Posterior vena cava (tissue), 2 donors: ENCODE data around the gene WDR18. TPM values are rescaled to one million over a fixed set of nuclear protein-coding genes. Genes with fewer than 3 reads are reported as not detected.
"Not testable (repeated sequence)": the region's sequence is repeated elsewhere in the genome, so short reads cannot be mapped to it uniquely, and the experiment has no call there.

Experiments
- DNase-seq: peaks from one replicate; pipeline ENCODE4 v3.0.0-alpha.2; 2020; ENCODE audit warnings: low spot score
- intact Hi-C, 2 donors: fragments of 100-400 bp; cut with DNase I; formaldehyde crosslinking; loops; one replicate each; pipeline versions ENCODE4 v1.14.1 to v1.14.2; 2022 to 2023
- total RNA-seq, 2 donors: library from RNA; stranded (reverse); fragmentation: NEBNext Ultra II Directional; extraction: Animal tissue kit (Norgen Biotek cat#: 25700); gene quantifications; one replicate each; pipeline ENCODE4 v1.2.1, GENCODE V29; 2021
- donor health status: DM: yes; HTN: yes; CAD: no.
- donor health status: DM: yes; HTN: yes; CAD: no.

WDR18 gene
- total RNA-seq, 2 donors from 2014 or later: 13.4 to 17.2 TPM

- intact Hi-C loops: loop anchor here in 1 of 2 donors (10.0 kb wide), 1 partner anchor 172 kb away; no protein-coding TSS in a partner anchor
- no peak for DNase-seq
Observed at GRCh38 chr19:1013218-1013617, 29.1 kb downstream of the WDR18 start.

GRCh38 chr19:1014161-1015060, 30.3 kb downstream of the WDR18 start:
- no peak for DNase-seq
- intact Hi-C loops: loop anchor here in 1 of 2 donors (10.0 kb wide), 1 partner anchor 170 kb away; no protein-coding TSS in a partner anchor

- intact Hi-C loops: loop anchor here in 1 of 2 donors (10.0 kb wide), 1 partner anchor 170 kb away; no protein-coding TSS in a partner anchor
- no peak for DNase-seq
Observed at GRCh38 chr19:1015061-1015781, 31.1 kb downstream of the WDR18 start.

GRCh38 chr19:1015782-1016646, 31.9 kb downstream of the WDR18 start:
- intact Hi-C loops: loop anchor here in 1 of 2 donors (10.0 kb wide), 1 partner anchor 169 kb away; no protein-coding TSS in a partner anchor
- no peak for DNase-seq

GRCh38 chr19:1016647-1017114, 32.5 kb downstream of the WDR18 start:
- no peak for DNase-seq
- intact Hi-C loops: loop anchor here in 1 of 2 donors (10.0 kb wide), 1 partner anchor 168 kb away; no protein-coding TSS in a partner anchor

GRCh38 chr19:1017115-1017905, 33.2 kb downstream of the WDR18 start:
- DNase-seq: no peak
- intact Hi-C loops: loop anchor here in 1 of 2 donors (10.0 kb wide), 1 partner anchor 167 kb away; no protein-coding TSS in a partner anchor

- intact Hi-C loops: loop anchor here in 1 of 2 donors (10.0 kb wide), 1 partner anchor 167 kb away; no protein-coding TSS in a partner anchor
- no peak for DNase-seq
Observed at GRCh38 chr19:1017906-1018305, 33.8 kb downstream of the WDR18 start.

GRCh38 chr19:1018393-1018792, 34.2 kb downstream of the WDR18 start:
- intact Hi-C loops: loop anchor here in 1 of 2 donors (10.0 kb wide), 1 partner anchor 166 kb away; no protein-coding TSS in a partner anchor

GRCh38 chr19:1018932-1019615, 34.9 kb downstream of the WDR18 start:
- DNase-seq: no peak
- intact Hi-C loops: loop anchor here in 1 of 2 donors (10.0 kb wide), 1 partner anchor 166 kb away; no protein-coding TSS in a partner anchor

More at GRCh38 chr19:1018393-1018792, 34.2 kb downstream of the WDR18 start:
- DNase-seq: no peak

GRCh38 chr19:1019616-1019961, 35.4 kb downstream of the WDR18 start:
- no peak for DNase-seq
- intact Hi-C loops: loop anchor here in 1 of 2 donors (10.0 kb wide), 1 partner anchor 165 kb away; no protein-coding TSS in a partner anchor

- no peak for DNase-seq
- intact Hi-C loops: loop anchor here in 1 of 2 donors (5.0 to 10.0 kb wide), 2 partner anchors 82 to 165 kb away; partner anchors contain the start of gene GPX4
Observed at GRCh38 chr19:1019980-1020867, 36.1 kb downstream of the WDR18 start.

GRCh38 chr19:1020868-1021425, 36.8 kb downstream of the WDR18 start, which contains the start of gene TMEM259:
Gene TMEM259 (minus strand): TSS chr19:1021123. CDS start chr19:1020996, 127 bp downstream.
- intact Hi-C loops: loop anchor here in 1 of 2 donors (5.0 kb wide), 1 partner anchor 81 kb away; the partner anchor contains the start of gene GPX4
- DNase-seq: peak; percentile 99

GRCh38 chr19:1023883-1024188, 39.7 kb downstream of the WDR18 start:
- intact Hi-C loops: loop anchor here in 1 of 2 donors (5.0 kb wide), 1 partner anchor 78 kb away; the partner anchor contains the start of gene GPX4

GRCh38 chr19:1025080-1025479, 40.9 kb downstream of the WDR18 start:
- DNase-seq, intact Hi-C loops: not testable (repeated sequence)

More at GRCh38 chr19:1023883-1024188, 39.7 kb downstream of the WDR18 start:
- not testable (repeated sequence) for DNase-seq

- intact Hi-C loops: no loop called here
Observed at GRCh38 chr19:1025960-1026782, 42.0 kb downstream of the WDR18 start, which contains the start of gene CNN2. Gene CNN2 (plus strand): TSS chr19:1026608. CDS start chr19:1026662, 54 bp downstream.

More at GRCh38 chr19:1025960-1026782, 42.0 kb downstream of the WDR18 start, which contains the start of gene CNN2:
- DNase-seq: peak; percentile 94
